Activated T-helper 1 cell treated with anti-CD3 and anti-CD28 coated beads, Interleukin-12 subunit alpha, Interleukin-12 subunit beta, Interleukin-2, Interleukin-4 antibody, amounts not matched to agents 30 ng/mL and 10 ng/mL and 1 ng/mL, durations not matched to agents 14 hours and 24 hours and 36 hours (primary cell): Measurements from ENCODE around the gene GNG3. TPM values are rescaled to one million over a fixed set of nuclear protein-coding genes. Genes with fewer than 3 reads are reported as not detected.
"Not testable (repeated sequence)": the region's sequence is repeated elsewhere in the genome, so short reads cannot be mapped to it uniquely, and the experiment has no call there.

Experiments
- DNase-seq: peaks from one replicate; pipeline ENCODE4 v3.0.0; 2021; ENCODE audit warnings: low spot score
- H3K27ac Mint-ChIP-seq: one replicate; pipeline ENCODE4 v1.8.0; 2021; ENCODE audit warnings: mild to moderate bottlenecking, mixed read lengths
- H3K27me3 Mint-ChIP-seq: one replicate; pipeline ENCODE4 v1.8.0; 2022; ENCODE audit warnings: mild to moderate bottlenecking, moderate library complexity, mixed read lengths; ENCODE audit not compliant: insufficient read depth
- H3K36me3 Mint-ChIP-seq: one replicate; pipeline ENCODE4 v1.8.0; 2021; ENCODE audit warnings: low read depth, mixed read lengths
- H3K4me1 Mint-ChIP-seq: one replicate; pipeline ENCODE4 v1.8.0; 2021; ENCODE audit warnings: low read depth, mixed read lengths
- H3K4me3 Mint-ChIP-seq: one replicate; pipeline ENCODE4 v1.8.0; 2021; ENCODE audit warnings: mild to moderate bottlenecking, moderate library complexity, mixed read lengths
- H3K9me3 Mint-ChIP-seq: one replicate; pipeline ENCODE4 v1.8.0; 2021; ENCODE audit warnings: mixed read lengths
- intact Hi-C: fragments of 100-400 bp; cut with micrococcal nuclease; formaldehyde crosslinking; loops from one replicate; pipeline ENCODE4 v1.15.1; 2024
- total RNA-seq: library from RNA; stranded (reverse); gene quantifications from 2 replicates; pipeline ENCODE4 v1.2.3, GENCODE V29; 2022

Gene GNG3
- total RNA-seq, 1 donor from 2014 or later: not detected

- H3K27me3 Mint-ChIP-seq, DNase-seq, H3K27ac Mint-ChIP-seq, H3K9me3 Mint-ChIP-seq, H3K4me3 Mint-ChIP-seq: not testable (repeated sequence)
- Mint-ChIP-seq H3K36me3 (peaks cover 16% of the 10 kb centered on the region), H3K4me1 (peaks cover 34% of the 10 kb centered on the region)
- intact Hi-C loops: loop anchor here (10.0 kb wide), 1 partner anchor 251 kb away; no protein-coding TSS in a partner anchor
Observed at GRCh38 chr11:62675415-62675814, 32.1 kb upstream of the GNG3 start.

- DNase-seq: no peak
- Mint-ChIP-seq H3K27me3 (no peaks in the 10 kb centered on the region), H3K27ac (peak overlapping the region; percentile 6), H3K36me3 (peaks cover 16% of the 10 kb centered on the region), H3K4me3 (peak overlapping the region; percentile 80), H3K4me1 (peaks cover 40% of the 10 kb centered on the region), H3K9me3 (no peaks in the 10 kb centered on the region)
- intact Hi-C loops: loop anchor here (10.0 kb wide), 1 partner anchor 252 kb away; no protein-coding TSS in a partner anchor
Observed at GRCh38 chr11:62676698-62677097, 30.8 kb upstream of the GNG3 start.

GRCh38 chr11:62677156-62677555 is 30.3 kb upstream of the GNG3 start:
- DNase-seq: no peak
- intact Hi-C loops: loop anchor here (10.0 kb wide), 1 partner anchor 252 kb away; no protein-coding TSS in a partner anchor
- H3K4me1 Mint-ChIP-seq: peaks cover 40% of the 10 kb centered on the region
- H3K27ac Mint-ChIP-seq: peak overlapping the region; percentile 6
- peak overlapping the region; percentile 80 for H3K4me3 Mint-ChIP-seq
- H3K36me3 Mint-ChIP-seq: peaks cover 16% of the 10 kb centered on the region
- no peaks in the 10 kb centered on the region for H3K27me3 Mint-ChIP-seq
- H3K9me3 Mint-ChIP-seq: no peaks in the 10 kb centered on the region

GRCh38 chr11:62677714-62678113 is 29.8 kb upstream of the GNG3 start:
- Mint-ChIP-seq H3K36me3 (peaks cover 16% of the 10 kb centered on the region), H3K4me1 (peaks cover 40% of the 10 kb centered on the region), H3K27me3 (no peaks in the 10 kb centered on the region), H3K4me3 (peak overlapping the region; percentile 80), H3K9me3 (no peaks in the 10 kb centered on the region), H3K27ac (peak overlapping the region; percentile 82)
- no peak for DNase-seq
- intact Hi-C loops: loop anchor here (2.0 to 10.0 kb wide), 2 partner anchors 13 to 253 kb away; partner anchors contain the start of genes C11orf98 and CSKMT

GRCh38 chr11:62678433-62678769 is 29.1 kb upstream of the GNG3 start:
- Mint-ChIP-seq H3K36me3 (peaks cover 16% of the 10 kb centered on the region), H3K4me1 (peaks cover 36% of the 10 kb centered on the region), H3K27ac (peak overlapping the region; percentile 82), H3K4me3 (peak overlapping the region; percentile 80), H3K9me3 (no peaks in the 10 kb centered on the region), H3K27me3 (no peaks in the 10 kb centered on the region)
- intact Hi-C loops: loop anchor here (2.0 to 10.0 kb wide), 2 partner anchors 14 to 254 kb away; partner anchors contain the start of genes C11orf98 and CSKMT
- DNase-seq: no peak

- Mint-ChIP-seq H3K27me3 (no peaks in the 10 kb centered on the region), H3K36me3 (peaks cover 16% of the 10 kb centered on the region), H3K27ac (peak within 1 kb of the TSS; percentile 82), H3K4me3 (peak within 1 kb of the TSS; percentile 80), H3K4me1 (peaks cover 36% of the 10 kb centered on the region), H3K9me3 (no peaks in the 10 kb centered on the region)
- DNase-seq: peak; percentile 79
- intact Hi-C loops: loop anchor here (1.0 to 10.0 kb wide), 9 partner anchors 8 to 254 kb away; partner anchors contain the start of genes C11orf98, CSKMT, HNRNPUL2 and INTS5
Observed at GRCh38 chr11:62678770-62679696, 28.4 kb upstream of the GNG3 start, which contains the start of gene UBXN1. Gene UBXN1 (minus strand): TSS chr11:62679073. CDS start chr11:62678923, 150 bp downstream.

- Mint-ChIP-seq H3K4me1 (peaks cover 30% of the 10 kb centered on the region), H3K4me3 (peak overlapping the region; percentile 72), H3K27ac (peak overlapping the region; percentile 67), H3K36me3 (peaks cover 13% of the 10 kb centered on the region), H3K27me3 (no peaks in the 10 kb centered on the region), H3K9me3 (no peaks in the 10 kb centered on the region)
- intact Hi-C loops: no loop called here
- DNase-seq: no peak
Observed at GRCh38 chr11:62680825-62681240, 26.6 kb upstream of the GNG3 start.

- peaks cover 21% of the 10 kb centered on the region for H3K4me1 Mint-ChIP-seq
- intact Hi-C loops: no loop called here
- H3K36me3 Mint-ChIP-seq: peaks cover 7% of the 10 kb centered on the region
- DNase-seq: no peak
- no peaks in the 10 kb centered on the region for H3K9me3 Mint-ChIP-seq
- no peak overlapping the region for H3K4me3 Mint-ChIP-seq
- H3K27me3 Mint-ChIP-seq: no peaks in the 10 kb centered on the region
- H3K27ac Mint-ChIP-seq: no peak overlapping the region
Observed at GRCh38 chr11:62682518-62682917, 25.0 kb upstream of the GNG3 start.

GRCh38 chr11:62687508-62688396 is 19.7 kb upstream of the GNG3 start:
- no peak for DNase-seq
- no peaks in the 10 kb centered on the region for H3K9me3 Mint-ChIP-seq
- H3K27ac Mint-ChIP-seq: no peak overlapping the region
- H3K36me3 Mint-ChIP-seq: peaks cover 14% of the 10 kb centered on the region
- H3K4me1 Mint-ChIP-seq: no peaks in the 10 kb centered on the region
- intact Hi-C loops: no loop called here
- no peak overlapping the region for H3K4me3 Mint-ChIP-seq
- peaks cover 6% of the 10 kb centered on the region for H3K27me3 Mint-ChIP-seq

- H3K27ac Mint-ChIP-seq: no peak overlapping the region
Observed at GRCh38 chr11:62688491-62688890, 19.0 kb upstream of the GNG3 start.

GRCh38 chr11:62689421-62690183 is 17.9 kb upstream of the GNG3 start, which contains the start of gene LRRN4CL:
Gene LRRN4CL (minus strand): TSS chr11:62689530. CDS start chr11:62688508, 1,022 bp downstream.
- Mint-ChIP-seq H3K4me1 (peaks cover 2% of the 10 kb centered on the region), H3K36me3 (peaks cover 17% of the 10 kb centered on the region), H3K4me3 (no peak within 1 kb of the TSS), H3K27ac (no peak within 1 kb of the TSS), H3K9me3 (no peaks in the 10 kb centered on the region), H3K27me3 (peaks cover 6% of the 10 kb centered on the region)
- intact Hi-C loops: no loop called here
- no peak for DNase-seq

More at GRCh38 chr11:62688491-62688890, 19.0 kb upstream of the GNG3 start:
- no peak for DNase-seq
- no peaks in the 10 kb centered on the region for H3K9me3 Mint-ChIP-seq
- H3K4me3 Mint-ChIP-seq: no peak overlapping the region
- intact Hi-C loops: no loop called here
- H3K36me3 Mint-ChIP-seq: peaks cover 17% of the 10 kb centered on the region
- peaks cover 6% of the 10 kb centered on the region for H3K27me3 Mint-ChIP-seq
- no peaks in the 10 kb centered on the region for H3K4me1 Mint-ChIP-seq

- H3K36me3 Mint-ChIP-seq: peaks cover 19% of the 10 kb centered on the region
- not testable (repeated sequence) for H3K4me1 Mint-ChIP-seq, H3K9me3 Mint-ChIP-seq, DNase-seq, H3K27me3 Mint-ChIP-seq, H3K27ac Mint-ChIP-seq, H3K4me3 Mint-ChIP-seq
- intact Hi-C loops: loop anchor here (1.0 kb wide), 4 partner anchors 14 to 313 kb away; partner anchors contain the start of gene UBXN1
Observed at GRCh38 chr11:62693624-62694023, 13.9 kb upstream of the GNG3 start.
